Hematopoietic multipotent progenitor cell treated with erythropoietin and hydrocortisone succinate and interleukin-3 and kit ligand, for 6 days (in vitro differentiated cells): ENCODE data around the gene SNX19.
"Not testable (repeated sequence)": the region's sequence is repeated elsewhere in the genome, so short reads cannot be mapped to it uniquely, and the experiment has no call there.

Experiments used
- DNase-seq: peaks from one replicate; pipeline ENCODE4 v3.0.0-alpha.2; 2015

Gene SNX19

GRCh38 chr11:130916238-130916855, at the start of gene SNX19:
TSS of gene SNX19 (minus strand) at chr11:130916479. CDS start at chr11:130915939, 540 bp downstream.
- peak; percentile 91 for DNase-seq

- DNase-seq: no peak
These were observed 47.9 kb upstream of the SNX19 start for GRCh38 chr11:130964058-130964792.

- DNase-seq: no peak
These were observed 31.6 kb upstream of the SNX19 start for GRCh38 chr11:130947889-130948288.

GRCh38 chr11:130947481-130947880, 31.2 kb upstream of the SNX19 start:
- DNase-seq: no peak

- no peak for DNase-seq
These were observed 30.8 kb upstream of the SNX19 start for GRCh38 chr11:130947058-130947457.

- DNase-seq: no peak
These were observed 29.6 kb upstream of the SNX19 start for GRCh38 chr11:130945896-130946295.

- DNase-seq: no peak
These were observed 24.4 kb upstream of the SNX19 start for GRCh38 chr11:130940706-130941105.

- DNase-seq: no peak
These were observed 20.8 kb upstream of the SNX19 start for GRCh38 chr11:130937051-130937450.

GRCh38 chr11:130932086-130932712, 15.9 kb upstream of the SNX19 start:
- DNase-seq: no peak

- no peak for DNase-seq
These were observed 8.5 kb upstream of the SNX19 start for GRCh38 chr11:130924750-130925149.

GRCh38 chr11:130920612-130921011, 4.3 kb upstream of the SNX19 start:
- not testable (repeated sequence) for DNase-seq

GRCh38 chr11:130918081-130918480, 1.8 kb upstream of the SNX19 start:
- no peak for DNase-seq

- DNase-seq: no peak
These were observed 631 bp upstream of the SNX19 start for GRCh38 chr11:130916910-130917309.

GRCh38 chr11:130915603-130916237, 559 bp downstream of the SNX19 start:
- DNase-seq: no peak

GRCh38 chr11:130913268-130913667, 3.0 kb downstream of the SNX19 start:
- no peak for DNase-seq

- DNase-seq: no peak
These were observed 3.7 kb downstream of the SNX19 start for GRCh38 chr11:130912552-130912951.

GRCh38 chr11:130911306-130911705, 5.0 kb downstream of the SNX19 start:
- DNase-seq: no peak

GRCh38 chr11:130909650-130910049, 6.6 kb downstream of the SNX19 start:
- no peak for DNase-seq

- no peak for DNase-seq
These were observed 7.3 kb downstream of the SNX19 start for GRCh38 chr11:130908770-130909625.

GRCh38 chr11:130908061-130908460, 8.2 kb downstream of the SNX19 start:
- no peak for DNase-seq

- DNase-seq: no peak
These were observed 9.1 kb downstream of the SNX19 start for GRCh38 chr11:130907229-130907628.

GRCh38 chr11:130906616-130907015, 9.7 kb downstream of the SNX19 start:
- DNase-seq: no peak

- DNase-seq: no peak
These were observed 10.8 kb downstream of the SNX19 start for GRCh38 chr11:130905512-130905911.
